ENCODE measurements around the gene CDC42EP1.
"Not testable (repeated sequence)": the region's sequence is repeated elsewhere in the genome, so short reads cannot be mapped to it uniquely, and the experiment has no call there.

- TF ChIP-seq EZH2 (IDR thresholded peaks at IDR 0.05; ENCODE audit: low read depth, unreplicated experiment); CTCF (conservative IDR thresholded peaks at IDR 0.05; ENCODE audit: low read depth in 2 of 2): not testable (repeated sequence)
These were observed 49.8 kb downstream of the CDC42EP1 start for GRCh38 chr22:37610153-37610475.
